Ishikawa (cell line): ENCODE data around the gene STEAP2.

ENCODE experiments used
- CEBPB ChIP-seq: IDR thresholded peaks from 2 replicates; pipeline ENCODE4 v1.6.1; 2012
- EP300 ChIP-seq: IDR thresholded peaks from 2 replicates; pipeline ENCODE4 v1.6.1; 2012; ENCODE audit warnings: borderline replicate concordance
- NFIC ChIP-seq: IDR thresholded peaks from 2 replicates; pipeline ENCODE4 v1.6.1; 2012
- RAD21 ChIP-seq: IDR thresholded peaks from 2 replicates; pipeline ENCODE4 v1.6.1; 2012; ENCODE audit warnings: low read depth
- TEAD4 ChIP-seq: IDR thresholded peaks from 2 replicates; pipeline ENCODE4 v1.6.1; 2012
- YY1 ChIP-seq: IDR thresholded peaks from 2 replicates; pipeline ENCODE4 v1.6.1; 2012; ENCODE audit warnings: low read depth
- TF ChIP-seq, protein P1 (sequence below): IDR thresholded peaks from 2 replicates; pipeline ENCODE4 v1.6.1; 2012; ENCODE audit warnings: low read depth, mild to moderate bottlenecking
- TF ChIP-seq, protein P2 (sequence below): IDR thresholded peaks from 2 replicates; pipeline ENCODE4 v1.6.1; 2012

DNA sequence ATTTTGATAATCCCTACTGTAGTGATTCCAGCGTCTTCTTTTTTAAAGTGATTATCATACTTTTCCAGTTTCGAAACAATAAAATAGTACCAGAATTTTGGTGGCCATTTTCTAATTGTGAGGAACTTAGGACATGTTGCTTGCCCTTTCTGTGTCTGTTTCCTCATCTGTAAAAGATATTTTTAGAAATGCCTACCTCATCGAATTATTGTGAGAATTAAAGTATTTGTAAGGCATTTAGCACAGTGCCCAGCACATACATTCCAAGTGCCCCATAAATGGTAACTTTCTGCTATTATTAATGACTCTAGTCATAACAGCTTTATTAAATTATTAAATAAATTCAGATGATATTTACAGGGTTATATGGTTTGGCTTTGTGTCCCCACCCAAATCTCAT, 37.2 kb downstream of the STEAP2 start:
- no peak for TF ChIP-seq RAD21
- TF ChIP-seq EP300: no peak
- TF ChIP-seq, protein P1, sequence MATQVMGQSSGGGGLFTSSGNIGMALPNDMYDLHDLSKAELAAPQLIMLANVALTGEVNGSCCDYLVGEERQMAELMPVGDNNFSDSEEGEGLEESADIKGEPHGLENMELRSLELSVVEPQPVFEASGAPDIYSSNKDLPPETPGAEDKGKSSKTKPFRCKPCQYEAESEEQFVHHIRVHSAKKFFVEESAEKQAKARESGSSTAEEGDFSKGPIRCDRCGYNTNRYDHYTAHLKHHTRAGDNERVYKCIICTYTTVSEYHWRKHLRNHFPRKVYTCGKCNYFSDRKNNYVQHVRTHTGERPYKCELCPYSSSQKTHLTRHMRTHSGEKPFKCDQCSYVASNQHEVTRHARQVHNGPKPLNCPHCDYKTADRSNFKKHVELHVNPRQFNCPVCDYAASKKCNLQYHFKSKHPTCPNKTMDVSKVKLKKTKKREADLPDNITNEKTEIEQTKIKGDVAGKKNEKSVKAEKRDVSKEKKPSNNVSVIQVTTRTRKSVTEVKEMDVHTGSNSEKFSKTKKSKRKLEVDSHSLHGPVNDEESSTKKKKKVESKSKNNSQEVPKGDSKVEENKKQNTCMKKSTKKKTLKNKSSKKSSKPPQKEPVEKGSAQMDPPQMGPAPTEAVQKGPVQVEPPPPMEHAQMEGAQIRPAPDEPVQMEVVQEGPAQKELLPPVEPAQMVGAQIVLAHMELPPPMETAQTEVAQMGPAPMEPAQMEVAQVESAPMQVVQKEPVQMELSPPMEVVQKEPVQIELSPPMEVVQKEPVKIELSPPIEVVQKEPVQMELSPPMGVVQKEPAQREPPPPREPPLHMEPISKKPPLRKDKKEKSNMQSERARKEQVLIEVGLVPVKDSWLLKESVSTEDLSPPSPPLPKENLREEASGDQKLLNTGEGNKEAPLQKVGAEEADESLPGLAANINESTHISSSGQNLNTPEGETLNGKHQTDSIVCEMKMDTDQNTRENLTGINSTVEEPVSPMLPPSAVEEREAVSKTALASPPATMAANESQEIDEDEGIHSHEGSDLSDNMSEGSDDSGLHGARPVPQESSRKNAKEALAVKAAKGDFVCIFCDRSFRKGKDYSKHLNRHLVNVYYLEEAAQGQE: no peak
- no peak for TF ChIP-seq CEBPB
- TF ChIP-seq, protein P2, sequence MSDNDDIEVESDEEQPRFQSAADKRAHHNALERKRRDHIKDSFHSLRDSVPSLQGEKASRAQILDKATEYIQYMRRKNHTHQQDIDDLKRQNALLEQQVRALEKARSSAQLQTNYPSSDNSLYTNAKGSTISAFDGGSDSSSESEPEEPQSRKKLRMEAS: no peak
- no peak for TF ChIP-seq TEAD4
- no peak for TF ChIP-seq YY1
- no peak for TF ChIP-seq NFIC
